HG02981 (cell line): ENCODE results near the gene PTPN2.
A peak's percentile ranks its signal among the peaks of the same experiment; 100 is the strongest.
"Not testable (repeated sequence)": the region's sequence is repeated elsewhere in the genome, so short reads cannot be mapped to it uniquely, and the experiment has no call there.

Experiments
- ATAC-seq: cut with Tn5 transposase; IDR thresholded peaks from one replicate; pipeline ENCODE4 v1.9.1; 2021; ENCODE audit warnings: mild to moderate bottlenecking, moderate library complexity; ENCODE audit not compliant: unreplicated experiment

PTPN2 gene

GRCh38 chr18:12895014-12895413 is 11.0 kb upstream of the PTPN2 start:
- no peak for ATAC-seq

- no peak for ATAC-seq
Measured at GRCh38 chr18:12891561-12891960, 7.5 kb upstream of the PTPN2 start.

- ATAC-seq = no peak
Measured at GRCh38 chr18:12890964-12891363, 6.9 kb upstream of the PTPN2 start.

GRCh38 chr18:12886498-12887126 is 2.6 kb upstream of the PTPN2 start:
- no peak for ATAC-seq

GRCh38 chr18:12885500-12885899 is 1.5 kb upstream of the PTPN2 start:
- ATAC-seq = no peak

- ATAC-seq = no peak
Measured at GRCh38 chr18:12884406-12885323, 628 bp upstream of the PTPN2 start.

GRCh38 chr18:12883372-12883683 is 709 bp downstream of the PTPN2 start:
- ATAC-seq = peak; percentile 11

GRCh38 chr18:12882453-12883371 is 1.3 kb downstream of the PTPN2 start:
- ATAC-seq = no peak

GRCh38 chr18:12880541-12880910 is 3.5 kb downstream of the PTPN2 start:
- ATAC-seq = no peak

GRCh38 chr18:12879840-12880540 is 4.0 kb downstream of the PTPN2 start:
- no peak for ATAC-seq

- not testable (repeated sequence) for ATAC-seq
Measured at GRCh38 chr18:12874992-12875391, 9.0 kb downstream of the PTPN2 start.

- ATAC-seq = not testable (repeated sequence)
Measured at GRCh38 chr18:12873961-12874567, 10.0 kb downstream of the PTPN2 start.

- no peak for ATAC-seq
Measured at GRCh38 chr18:12872408-12872807, 11.6 kb downstream of the PTPN2 start.

- no peak for ATAC-seq
Measured at GRCh38 chr18:12868576-12868975, 15.5 kb downstream of the PTPN2 start.

GRCh38 chr18:12867441-12868123 is 16.5 kb downstream of the PTPN2 start:
- no peak for ATAC-seq

GRCh38 chr18:12863687-12864216 is 20.3 kb downstream of the PTPN2 start:
- no peak for ATAC-seq

GRCh38 chr18:12862874-12863482 is 21.1 kb downstream of the PTPN2 start:
- no peak for ATAC-seq

GRCh38 chr18:12862467-12862866 is 21.6 kb downstream of the PTPN2 start:
- no peak for ATAC-seq

GRCh38 chr18:12861637-12862036 is 22.4 kb downstream of the PTPN2 start:
- no peak for ATAC-seq
